ENCODE data around the gene PXDN.
"Not testable (repeated sequence)": the region's sequence is repeated elsewhere in the genome, so short reads cannot be mapped to it uniquely, and the experiment has no call there.

The PXDN gene

DNA sequence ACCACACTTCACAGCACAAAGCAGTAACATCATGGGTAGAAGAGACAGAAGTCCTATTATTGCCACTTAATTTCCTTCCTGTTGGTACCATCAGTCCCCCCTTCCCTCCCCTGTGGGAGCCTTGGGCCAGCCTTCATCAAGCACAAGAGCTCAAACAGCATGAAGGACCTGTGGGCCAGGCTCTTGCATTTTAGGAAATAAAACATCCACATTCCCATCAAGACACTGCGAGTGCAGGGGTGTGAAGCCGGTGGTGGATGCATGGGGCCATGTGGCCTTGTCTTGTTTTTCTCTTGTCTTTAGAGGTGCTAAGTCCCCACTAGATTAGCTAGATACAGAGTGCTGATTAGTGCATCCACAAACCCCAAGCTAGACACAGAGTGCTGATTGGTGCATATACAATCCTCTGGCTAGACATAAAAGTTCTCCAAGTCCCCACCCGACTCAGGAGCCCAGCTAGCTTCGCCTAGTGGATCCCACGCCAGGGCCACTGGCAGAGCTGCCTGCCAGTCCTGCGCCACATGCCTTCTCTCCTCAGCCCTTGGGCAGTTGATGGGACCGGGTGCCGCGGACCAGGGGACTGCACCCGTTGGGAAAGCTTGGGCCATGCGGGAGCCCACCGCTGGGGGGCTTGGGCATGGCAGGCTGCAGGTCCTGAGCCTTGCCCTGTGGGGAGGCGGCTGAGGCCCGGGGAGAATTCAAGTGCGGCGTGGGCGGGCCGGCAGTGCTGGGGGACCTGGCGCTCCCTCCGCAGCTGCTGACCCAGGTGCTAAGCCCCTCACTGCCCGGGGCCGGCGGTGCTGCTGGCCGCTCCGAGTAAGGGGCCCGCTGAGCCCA, 14.7 kb upstream of the PXDN start:
- no peak for DNase-seq (ENCODE audit: insufficient read length)
- TF ChIP-seq POLR2AphosphoS5 (IDR thresholded peaks at IDR 0.05; ENCODE audit: low read depth, low read length) (no peak), POLR2A (IDR thresholded peaks at IDR 0.05; ENCODE audit: low read depth, low read length) (no peak), TAF1 (IDR thresholded peaks at IDR 0.05; ENCODE audit: borderline replicate concordance, low read depth, low read length) (no peak)
- FAIRE-seq, result no peak

DNA sequence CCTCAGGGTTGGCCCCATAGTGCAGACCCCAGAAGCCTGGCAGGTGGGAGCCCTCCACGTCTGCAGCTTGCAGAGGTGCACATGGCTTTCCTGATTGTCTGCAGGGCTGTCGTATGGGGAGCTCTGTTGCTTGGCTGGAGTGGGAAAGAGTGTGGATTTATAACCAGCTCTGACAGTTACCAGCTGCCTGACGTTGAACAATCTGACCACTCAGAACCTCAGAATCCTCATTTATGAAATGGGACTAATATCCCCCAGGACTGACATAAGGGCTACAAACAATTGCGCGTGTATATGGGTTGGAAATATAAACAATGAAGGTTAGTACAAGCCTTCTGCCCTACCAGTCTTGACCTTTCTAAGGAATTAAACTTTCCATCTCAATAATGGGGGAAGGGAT, 13.9 kb upstream of the PXDN start:
- DNase-seq (ENCODE audit: insufficient read length) (no peak), FAIRE-seq (no peak)
- no peak for TF ChIP-seq TAF1 (IDR thresholded peaks at IDR 0.05; ENCODE audit: borderline replicate concordance, low read depth, low read length)
- TF ChIP-seq POLR2AphosphoS5 (IDR thresholded peaks at IDR 0.05; ENCODE audit: low read depth, low read length), result no peak
- no peak for TF ChIP-seq POLR2A (IDR thresholded peaks at IDR 0.05; ENCODE audit: low read depth, low read length)

DNA sequence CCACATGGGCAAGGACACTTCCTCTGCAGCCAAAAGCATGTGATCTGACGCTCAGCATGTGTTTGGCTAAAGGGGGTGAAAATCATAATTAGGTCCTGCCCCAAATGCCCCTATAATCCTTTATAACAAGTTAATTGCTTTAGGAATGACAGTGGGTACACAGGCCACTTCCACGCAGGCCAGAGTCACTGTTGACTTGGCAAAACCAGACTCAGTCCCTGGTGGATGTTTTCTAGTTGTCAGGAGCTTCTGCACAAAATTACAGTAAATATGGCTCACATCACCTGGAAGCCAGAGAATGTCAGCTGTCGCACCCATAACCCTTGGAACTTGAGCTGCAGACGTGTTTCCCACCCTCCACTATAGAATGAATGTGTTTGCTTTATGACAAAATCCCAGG, 13.3 kb upstream of the PXDN start:
- TF ChIP-seq POLR2AphosphoS5 (IDR thresholded peaks at IDR 0.05; ENCODE audit: low read depth, low read length) (no peak), POLR2A (IDR thresholded peaks at IDR 0.05; ENCODE audit: low read depth, low read length) (no peak), TAF1 (IDR thresholded peaks at IDR 0.05; ENCODE audit: borderline replicate concordance, low read depth, low read length) (no peak)
- FAIRE-seq, result no peak

GRCh38 chr2:1757146-1757545, 12.8 kb upstream of the PXDN start:
- FAIRE-seq, result not testable (repeated sequence)

More for the DNA sequence above, 13.3 kb upstream of the PXDN start:
- DNase-seq (ENCODE audit: insufficient read length), result no peak

GRCh38 chr2:1756456-1756855, 12.1 kb upstream of the PXDN start:
- DNase-seq (ENCODE audit: insufficient read length) (no peak), FAIRE-seq (no peak)
- TF ChIP-seq TAF1 (IDR thresholded peaks at IDR 0.05; ENCODE audit: borderline replicate concordance, low read depth, low read length), result no peak
- TF ChIP-seq POLR2A (IDR thresholded peaks at IDR 0.05; ENCODE audit: low read depth, low read length), result no peak
- TF ChIP-seq POLR2AphosphoS5 (IDR thresholded peaks at IDR 0.05; ENCODE audit: low read depth, low read length), result no peak

More at GRCh38 chr2:1757146-1757545, 12.8 kb upstream of the PXDN start:
- DNase-seq (ENCODE audit: insufficient read length), result not testable (repeated sequence)

GRCh38 chr2:1755436-1756191, 11.3 kb upstream of the PXDN start:
- no peak for DNase-seq (ENCODE audit: insufficient read length)
- no peak for FAIRE-seq
- TF ChIP-seq POLR2A (IDR thresholded peaks at IDR 0.05; ENCODE audit: low read depth, low read length), result no peak
- no peak for TF ChIP-seq POLR2AphosphoS5 (IDR thresholded peaks at IDR 0.05; ENCODE audit: low read depth, low read length)
- TF ChIP-seq TAF1 (IDR thresholded peaks at IDR 0.05; ENCODE audit: borderline replicate concordance, low read depth, low read length), result no peak

DNA sequence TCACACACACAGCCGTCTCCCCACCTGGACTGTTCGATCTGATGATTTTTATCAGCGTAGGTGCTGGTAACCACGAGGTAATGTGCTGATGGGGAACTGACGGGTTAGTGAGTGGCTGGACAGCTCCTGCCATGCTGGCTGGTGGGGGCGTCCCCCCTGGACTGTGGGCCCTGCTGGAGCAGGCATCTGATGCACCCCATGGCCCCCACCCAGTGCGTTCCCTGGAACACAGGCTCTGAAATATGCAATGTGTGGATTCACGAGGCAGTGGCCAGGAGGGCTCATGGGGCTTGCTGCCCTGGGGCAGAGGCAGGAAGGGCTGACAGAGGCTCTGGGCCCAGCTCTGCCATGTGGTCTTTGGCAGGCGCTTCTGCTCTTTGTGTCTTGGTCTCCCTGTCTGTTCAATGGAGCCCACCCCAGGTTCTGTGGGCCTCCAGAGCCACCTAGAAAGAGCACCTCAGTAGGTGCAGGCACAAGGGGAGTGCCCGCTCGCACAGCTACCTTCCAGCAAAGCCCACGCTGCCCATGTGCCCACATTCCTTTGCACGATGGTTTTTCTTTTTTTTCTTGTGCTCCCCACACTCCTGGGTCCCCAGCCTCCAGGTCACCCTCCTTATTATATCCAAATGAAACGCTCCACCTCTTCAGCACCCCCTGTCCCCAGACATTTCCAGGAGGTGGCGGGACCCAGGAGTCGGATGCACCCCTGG, 10.3 kb upstream of the PXDN start:
- TF ChIP-seq POLR2A (IDR thresholded peaks at IDR 0.05; ENCODE audit: low read depth, low read length), result no peak
- TF ChIP-seq POLR2AphosphoS5 (IDR thresholded peaks at IDR 0.05; ENCODE audit: low read depth, low read length), result no peak
- TF ChIP-seq TAF1 (IDR thresholded peaks at IDR 0.05; ENCODE audit: borderline replicate concordance, low read depth, low read length), result no peak
- FAIRE-seq (no peak), DNase-seq (ENCODE audit: insufficient read length) (no peak)

GRCh38 chr2:1754046-1754445, 9.7 kb upstream of the PXDN start:
- DNase-seq (ENCODE audit: insufficient read length) (no peak), FAIRE-seq (no peak)
- TF ChIP-seq POLR2A (IDR thresholded peaks at IDR 0.05; ENCODE audit: low read depth, low read length) (no peak), TAF1 (IDR thresholded peaks at IDR 0.05; ENCODE audit: borderline replicate concordance, low read depth, low read length) (no peak), POLR2AphosphoS5 (IDR thresholded peaks at IDR 0.05; ENCODE audit: low read depth, low read length) (no peak)

- no peak for TF ChIP-seq TAF1 (IDR thresholded peaks at IDR 0.05; ENCODE audit: borderline replicate concordance, low read depth, low read length)
- TF ChIP-seq POLR2AphosphoS5 (IDR thresholded peaks at IDR 0.05; ENCODE audit: low read depth, low read length), result no peak
- TF ChIP-seq POLR2A (IDR thresholded peaks at IDR 0.05; ENCODE audit: low read depth, low read length), result no peak
- FAIRE-seq, result no peak
These were observed 8.4 kb upstream of the PXDN start for GRCh38 chr2:1752751-1753150.

DNA sequence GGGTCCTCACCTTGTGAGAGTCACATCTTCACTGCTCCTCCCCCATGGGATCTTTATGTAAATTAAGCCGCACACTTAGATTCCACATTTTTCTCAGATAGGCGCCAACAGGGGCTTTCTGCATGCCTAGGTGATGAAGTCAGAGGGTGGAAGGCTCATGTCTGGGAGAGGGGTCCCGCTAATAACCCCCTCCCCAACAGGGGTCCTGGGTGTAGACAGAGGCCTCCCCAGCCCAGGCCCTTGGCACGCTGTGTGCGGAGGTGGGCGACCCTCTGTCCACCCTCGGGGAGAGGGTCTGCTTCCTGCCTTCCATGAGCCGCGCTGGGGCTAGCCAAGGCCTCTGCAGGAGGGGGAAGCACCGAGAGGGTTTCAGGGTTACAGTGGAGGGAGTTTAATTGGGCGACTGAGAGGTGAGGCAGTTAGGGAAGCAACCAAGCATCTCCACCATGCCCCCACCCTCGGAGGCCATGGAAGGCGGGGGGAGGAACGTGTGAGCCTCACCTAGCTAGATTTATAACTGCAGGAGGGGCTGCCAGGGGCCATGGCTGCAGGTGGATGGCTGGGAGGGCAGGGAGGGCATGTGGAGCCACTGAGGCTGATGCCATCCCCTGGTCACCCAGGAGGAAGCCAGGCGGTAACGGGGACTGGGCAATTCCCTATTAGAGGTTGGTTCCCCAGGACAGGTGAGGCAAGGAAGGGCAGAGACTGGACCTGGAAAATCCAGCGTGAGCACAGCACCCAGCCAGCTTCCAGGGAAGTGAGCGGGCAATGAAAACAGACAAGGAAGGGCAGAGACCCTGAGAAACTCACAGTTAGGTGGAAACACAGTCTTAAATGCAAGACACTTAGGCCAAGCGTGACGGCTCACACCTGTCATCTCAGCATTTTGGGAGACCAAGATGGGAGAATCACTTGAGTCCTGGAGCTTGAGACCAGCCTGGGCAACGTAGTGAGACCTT, 7.7 kb upstream of the PXDN start:
- TF ChIP-seq POLR2AphosphoS5 (IDR thresholded peaks at IDR 0.05; ENCODE audit: low read depth, low read length) (no peak), TAF1 (IDR thresholded peaks at IDR 0.05; ENCODE audit: borderline replicate concordance, low read depth, low read length) (no peak), POLR2A (IDR thresholded peaks at IDR 0.05; ENCODE audit: low read depth, low read length) (no peak)
- DNase-seq (ENCODE audit: insufficient read length), result no peak
- no peak for FAIRE-seq

More at GRCh38 chr2:1752751-1753150, 8.4 kb upstream of the PXDN start:
- DNase-seq (ENCODE audit: insufficient read length), result no peak

All from GM12892 (cell line).